ENCODE data around the gene AKAP10.
"Not testable (repeated sequence)": the region's sequence is repeated elsewhere in the genome, so short reads cannot be mapped to it uniquely, and the experiment has no call there.

The AKAP10 gene, protein sequence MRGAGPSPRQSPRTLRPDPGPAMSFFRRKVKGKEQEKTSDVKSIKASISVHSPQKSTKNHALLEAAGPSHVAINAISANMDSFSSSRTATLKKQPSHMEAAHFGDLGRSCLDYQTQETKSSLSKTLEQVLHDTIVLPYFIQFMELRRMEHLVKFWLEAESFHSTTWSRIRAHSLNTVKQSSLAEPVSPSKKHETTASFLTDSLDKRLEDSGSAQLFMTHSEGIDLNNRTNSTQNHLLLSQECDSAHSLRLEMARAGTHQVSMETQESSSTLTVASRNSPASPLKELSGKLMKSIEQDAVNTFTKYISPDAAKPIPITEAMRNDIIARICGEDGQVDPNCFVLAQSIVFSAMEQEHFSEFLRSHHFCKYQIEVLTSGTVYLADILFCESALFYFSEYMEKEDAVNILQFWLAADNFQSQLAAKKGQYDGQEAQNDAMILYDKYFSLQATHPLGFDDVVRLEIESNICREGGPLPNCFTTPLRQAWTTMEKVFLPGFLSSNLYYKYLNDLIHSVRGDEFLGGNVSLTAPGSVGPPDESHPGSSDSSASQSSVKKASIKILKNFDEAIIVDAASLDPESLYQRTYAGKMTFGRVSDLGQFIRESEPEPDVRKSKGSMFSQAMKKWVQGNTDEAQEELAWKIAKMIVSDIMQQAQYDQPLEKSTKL

GRCh38 chr17:19977293-19978208 is at the start of gene AKAP10:
TSS of gene AKAP10 (minus strand) at chr17:19977828. CDS start at chr17:19977679, 149 bp downstream.
- TF ChIP-seq, protein P1, sequence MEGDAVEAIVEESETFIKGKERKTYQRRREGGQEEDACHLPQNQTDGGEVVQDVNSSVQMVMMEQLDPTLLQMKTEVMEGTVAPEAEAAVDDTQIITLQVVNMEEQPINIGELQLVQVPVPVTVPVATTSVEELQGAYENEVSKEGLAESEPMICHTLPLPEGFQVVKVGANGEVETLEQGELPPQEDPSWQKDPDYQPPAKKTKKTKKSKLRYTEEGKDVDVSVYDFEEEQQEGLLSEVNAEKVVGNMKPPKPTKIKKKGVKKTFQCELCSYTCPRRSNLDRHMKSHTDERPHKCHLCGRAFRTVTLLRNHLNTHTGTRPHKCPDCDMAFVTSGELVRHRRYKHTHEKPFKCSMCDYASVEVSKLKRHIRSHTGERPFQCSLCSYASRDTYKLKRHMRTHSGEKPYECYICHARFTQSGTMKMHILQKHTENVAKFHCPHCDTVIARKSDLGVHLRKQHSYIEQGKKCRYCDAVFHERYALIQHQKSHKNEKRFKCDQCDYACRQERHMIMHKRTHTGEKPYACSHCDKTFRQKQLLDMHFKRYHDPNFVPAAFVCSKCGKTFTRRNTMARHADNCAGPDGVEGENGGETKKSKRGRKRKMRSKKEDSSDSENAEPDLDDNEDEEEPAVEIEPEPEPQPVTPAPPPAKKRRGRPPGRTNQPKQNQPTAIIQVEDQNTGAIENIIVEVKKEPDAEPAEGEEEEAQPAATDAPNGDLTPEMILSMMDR (conservative IDR thresholded peaks at IDR 0.05): no peak
- peak within 1 kb of the TSS; percentile 94 for H3K27ac ChIP-seq

DNA sequence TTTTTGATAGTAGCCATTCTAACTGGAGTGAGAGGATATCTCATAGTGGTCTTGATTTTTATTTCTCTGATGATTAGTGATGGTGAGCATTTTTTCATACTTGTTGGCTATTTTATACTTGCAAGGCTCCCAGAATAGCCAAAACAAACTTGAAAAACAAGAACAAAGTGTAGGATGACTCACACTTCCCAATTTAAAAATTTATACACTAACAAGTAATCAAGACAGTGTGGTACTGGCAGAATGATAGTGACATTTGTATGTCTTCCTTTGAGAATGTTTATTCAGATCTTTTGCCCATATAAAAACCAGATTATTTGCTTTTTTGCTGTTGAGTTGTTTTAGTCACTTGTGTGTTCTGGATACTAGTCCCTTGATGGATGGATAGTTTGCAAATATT is 49.3 kb upstream of the AKAP10 start:
- H3K27ac ChIP-seq: no peak overlapping the region
- TF ChIP-seq, protein P1 (conservative IDR thresholded peaks at IDR 0.05): no peak

- TF ChIP-seq, protein P1 (conservative IDR thresholded peaks at IDR 0.05): no peak
- no peak overlapping the region for H3K27ac ChIP-seq
These were observed 45.1 kb upstream of the AKAP10 start for GRCh38 chr17:20022701-20023100.

GRCh38 chr17:20016475-20016992 is 38.9 kb upstream of the AKAP10 start:
- not testable (repeated sequence) for H3K27ac ChIP-seq

DNA sequence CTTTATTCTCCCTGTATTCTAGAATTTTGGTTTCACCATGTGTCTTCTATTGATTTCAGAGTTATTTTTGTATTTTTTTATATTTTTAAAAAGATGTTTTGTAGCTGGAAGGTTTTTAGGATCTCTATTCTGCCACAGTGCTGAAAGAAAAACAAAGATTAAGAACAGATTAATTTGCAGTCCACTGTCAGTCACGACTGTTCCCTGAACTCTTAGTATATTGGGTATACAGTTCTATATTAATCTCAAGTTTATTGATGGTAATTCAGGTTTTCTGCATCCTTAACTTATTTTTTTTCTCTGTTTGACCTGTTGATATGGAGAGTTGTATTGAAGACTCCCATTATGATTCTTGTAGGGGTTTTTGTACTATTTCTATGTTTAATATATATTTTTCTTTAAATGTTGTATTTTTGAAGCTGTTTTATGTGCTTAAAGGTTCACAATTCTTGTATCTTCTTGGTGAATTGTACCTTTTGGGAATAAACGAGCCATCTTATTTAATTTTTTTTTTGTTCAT is 34.4 kb upstream of the AKAP10 start:
- TF ChIP-seq, protein P1 (conservative IDR thresholded peaks at IDR 0.05): no peak
- H3K27ac ChIP-seq: no peak overlapping the region; the same call in 1 of the 2 replicates

- TF ChIP-seq, protein P1 (conservative IDR thresholded peaks at IDR 0.05): no peak
- H3K27ac ChIP-seq: peak overlapping the region; percentile 78
These were observed 33.3 kb upstream of the AKAP10 start for GRCh38 chr17:20010936-20011335.

- TF ChIP-seq, protein P1 (conservative IDR thresholded peaks at IDR 0.05): peak; percentile 69
- peak overlapping the region; percentile 78 for H3K27ac ChIP-seq
These were observed 32.7 kb upstream of the AKAP10 start for GRCh38 chr17:20010099-20010863.
